ENCODE results near the gene GATA2. TPM values are rescaled to one million over a fixed set of nuclear protein-coding genes. Genes with fewer than 3 reads are reported as not detected.

GATA2 gene
- polyA plus RNA-seq, 4 donors: 0.67 to 15.2 (median 1.1) TPM

- Histone ChIP-seq H3K36me3 (ENCODE audit: control insufficient read depth in 3 of 3, insufficient read depth in 2 of 3, low read depth in 1 of 3, low read length in 3 of 3) (no peaks in the 10 kb centered on the region), H3K4me3 (ENCODE audit: low read depth in 1 of 3, low read length in 3 of 3) (no peak overlapping the region), H3K27me3 (ENCODE audit: control insufficient read depth in 3 of 3, insufficient read depth in 3 of 3, low read length in 3 of 3) (peaks cover 3 to 44% (median 18%) of the 10 kb centered on the region in 3 donors), H3K4me1 (ENCODE audit: control insufficient read depth in 3 of 3, insufficient read depth in 2 of 3, low read depth in 1 of 3, low read length in 2 of 3) (peaks cover 0 to 15% (median 0%) of the 10 kb centered on the region in 3 donors), H3K27ac (ENCODE audit: low read depth in 1 of 3, low read length in 2 of 3) (no peak overlapping the region), H3K9me3 (ENCODE audit: control insufficient read depth in 2 of 2, insufficient read depth in 1 of 2, low read depth in 1 of 2, low read length in 1 of 2) (no peaks in the 10 kb centered on the region)
- WGBS, 3 donors: 73 to 83% (median 74%) methylated on average over 10 of the region's 10 CpGs
- DNase-seq: no peak
- FAIRE-seq: no peak
Observed at GRCh38 chr3:128430301-128430700, 62.7 kb downstream of the GATA2 start.

- Histone ChIP-seq H3K27me3 (ENCODE audit: control insufficient read depth in 3 of 3, insufficient read depth in 3 of 3, low read length in 3 of 3) (peaks cover 3 to 40% (median 18%) of the 10 kb centered on the region in 3 donors), H3K4me1 (ENCODE audit: control insufficient read depth in 3 of 3, insufficient read depth in 2 of 3, low read depth in 1 of 3, low read length in 2 of 3) (peaks cover 0 to 15% (median 0%) of the 10 kb centered on the region in 3 donors), H3K9me3 (ENCODE audit: control insufficient read depth in 2 of 2, insufficient read depth in 1 of 2, low read depth in 1 of 2, low read length in 1 of 2) (no peaks in the 10 kb centered on the region), H3K27ac (ENCODE audit: low read depth in 1 of 3, low read length in 2 of 3) (no peak overlapping the region), H3K4me3 (ENCODE audit: low read depth in 1 of 3, low read length in 3 of 3) (no peak overlapping the region), H3K36me3 (ENCODE audit: control insufficient read depth in 3 of 3, insufficient read depth in 2 of 3, low read depth in 1 of 3, low read length in 3 of 3) (no peaks in the 10 kb centered on the region)
- WGBS, 3 donors: 79 to 90% (median 87%) methylated on average over 8 of the region's 8 CpGs
- FAIRE-seq (no peak), DNase-seq (no peak)
Observed at GRCh38 chr3:128429751-128430150, 63.2 kb downstream of the GATA2 start.

Other genes starting within 250 kb of the GATA2 start
- not detected for gene DNAJB8, start 26.3 kb downstream of the GATA2 start, polyA plus RNA-seq
- gene RPN1, start 157.6 kb upstream of the GATA2 start, polyA plus RNA-seq: 100 to 1,000 TPM in 2 of 4 donors, 10 to 100 TPM in 2; 43.2 to 270 (median 140) TPM
- gene RAB7A, start 233.0 kb upstream of the GATA2 start, polyA plus RNA-seq: 100 to 1,000 TPM; 141 to 212 (median 165) TPM